HepG2 (cell line): ENCODE results near the gene PHF2. TPM values are rescaled to one million over a fixed set of nuclear protein-coding genes. Genes with fewer than 3 reads are reported as not detected.

ENCODE experiments used
- ATAC-seq: fragments of 200-7000 bp; cut with Tn5 transposase; 3 replicates; pipeline ENCODE4 v1.9.1; 2020; ENCODE audit warnings: mild to moderate bottlenecking, moderate library complexity
- BruUV-seq: library from RNA; stranded (reverse); fragments of 400-500 nt; replicated peaks from 2 replicates; lab custom pipeline; 2021; lab: Mats Ljungman, UMichigan
- CTCF ChIA-PET: fragments of 300-600 bp; formaldehyde crosslinking; extraction: SDS; loops from one replicate; lab custom pipeline; 2021; ENCODE audit warnings: low total read pairs, inconsistent platforms, low intra/inter-chr PET ratio; lab: Yijun Ruan, JAX
- POLR2A ChIA-PET: fragments of 350-600 bp; sonication (Branson Sonifier 250); formaldehyde crosslinking; loops from one replicate; lab custom pipeline; 2020; ENCODE audit warnings: antibody characterized with exemption, inconsistent platforms; lab: Yijun Ruan, JAX
- DNase-seq: peaks from one replicate; pipeline ENCODE4 v3.0.0-alpha.2; 2015; ENCODE audit warnings: low spot score
- FAIRE-seq: peaks from 3 replicates; lab custom pipeline; 2011; peaks lifted over from hg19 to GRCh38; lab: Jason Lieb, UNC
- H2AFZ ChIP-seq: one replicate; pipeline ENCODE4 v1.6.1; 2011; ENCODE audit warnings: low read length, inconsistent platforms
- H3K27ac ChIP-seq: fragments of 300-600 bp; 3 replicates; pipeline ENCODE4 v1.8.0; 2011; ENCODE audit warnings: mixed run types, mild to moderate bottlenecking, mixed read lengths, low read length, inconsistent platforms; ENCODE audit not compliant: insufficient read depth; ENCODE audit errors: extremely low read length
- H3K27me3 ChIP-seq, 2 experiments: fragments of 200-600 bp in 1 of 2; 2 replicates in 1 of 2; 3 replicates in 1 of 2; pipeline versions ENCODE4 v1.6.0 to v1.8.0; 2011; ENCODE audit warnings: low read length in 2 of 2, mild to moderate bottlenecking in 2 of 2, moderate library complexity in 2 of 2, inconsistent platforms in 1 of 2; ENCODE audit not compliant: insufficient read depth in 2 of 2, control insufficient read depth in 1 of 2
- H3K36me3 ChIP-seq, 2 experiments: fragments of 200-600 bp in 1 of 2; replicated peaks in 1 of 2; 2 replicates in 1 of 2; 3 replicates in 1 of 2; pipeline versions ENCODE4 v1.5.1 to v1.8.0; 2011; ENCODE audit warnings: low read length in 2 of 2, inconsistent platforms in 1 of 2; ENCODE audit not compliant: insufficient read depth in 2 of 2, control insufficient read depth in 1 of 2
- H3K4me1 ChIP-seq: 2 replicates; pipeline ENCODE4 v1.5.1; 2012; ENCODE audit warnings: low read length, inconsistent platforms; ENCODE audit not compliant: insufficient read depth
- H3K4me2 ChIP-seq: 2 replicates; pipeline ENCODE4 v1.6.0; 2011; ENCODE audit warnings: low read depth, low read length, inconsistent platforms
- H3K4me3 ChIP-seq, 3 experiments: fragments of 200-600 bp in 1 of 3; sonication (generic), shearing (Covaris generic) in 1 of 3; replicated peaks in 1 of 3; 2 replicates each; pipeline ENCODE4 v1.5.1; 2011 to 2016; ENCODE audit warnings: low read length in 3 of 3, inconsistent platforms in 2 of 3, low read depth in 2 of 3, mild to moderate bottlenecking in 2 of 3, control low read depth in 1 of 3, mixed read lengths in 1 of 3; ENCODE audit not compliant: insufficient read depth in 1 of 3
- H3K79me2 ChIP-seq: one replicate; pipeline ENCODE4 v1.6.1; 2011; ENCODE audit warnings: low read length, inconsistent platforms; ENCODE audit not compliant: insufficient read depth
- H3K9ac ChIP-seq: 2 replicates; pipeline ENCODE4 v1.6.0; 2011; ENCODE audit warnings: mild to moderate bottlenecking, low read depth, low read length, inconsistent platforms; ENCODE audit not compliant: insufficient read depth
- H3K9me3 ChIP-seq: 2 replicates; pipeline ENCODE4 v1.5.1; 2012; ENCODE audit warnings: mild to moderate bottlenecking, low read length
- H4K20me1 ChIP-seq: 2 replicates; pipeline ENCODE4 v1.6.0; 2011; ENCODE audit warnings: inconsistent platforms, mild to moderate bottlenecking, low read length, moderate library complexity; ENCODE audit not compliant: insufficient read depth
- ATF7 ChIP-seq, 2 experiments: fragments of 450-650 bp in 1 of 2; sonication (generic) in 1 of 2; formaldehyde crosslinking in 1 of 2; IDR thresholded peaks; 2 replicates each; pipeline versions ENCODE4 v1.4.0 to v1.6.1; 2016 to 2020; ENCODE audit warnings: antibody characterized with exemption in 1 of 2, mild to moderate bottlenecking in 1 of 2, missing genetic modification reagents in 1 of 2
- CBFB ChIP-seq: sonication (generic); formaldehyde crosslinking; IDR thresholded peaks from 2 replicates; pipeline ENCODE4 v1.4.0; 2020; ENCODE audit warnings: missing genetic modification reagents
- FOXA3 ChIP-seq: IDR thresholded peaks from 2 replicates; pipeline ENCODE4 v1.6.1; 2016; ENCODE audit warnings: missing genetic modification reagents, missing compliant biosample characterization
- GABPB1 ChIP-seq: IDR thresholded peaks from 2 replicates; pipeline ENCODE4 v1.6.1; 2016; ENCODE audit warnings: mild to moderate bottlenecking, missing genetic modification reagents, moderate library complexity, missing compliant biosample characterization
- GLI4 ChIP-seq: sonication (generic); formaldehyde crosslinking; IDR thresholded peaks from 2 replicates; pipeline ENCODE4 v1.5.1; 2020; ENCODE audit warnings: missing genetic modification reagents, mild to moderate bottlenecking, moderate library complexity, borderline replicate concordance
- GLMP ChIP-seq: sonication (generic); formaldehyde crosslinking; IDR thresholded peaks from 2 replicates; pipeline ENCODE4 v1.9.0; 2021; ENCODE audit warnings: missing genetic modification reagents, mild to moderate bottlenecking, borderline replicate concordance
- HES4 ChIP-seq: sonication (generic); formaldehyde crosslinking; IDR thresholded peaks from 2 replicates; pipeline ENCODE4 v1.9.0; 2021; ENCODE audit warnings: mild to moderate bottlenecking, missing genetic modification reagents, borderline replicate concordance
- HMGXB4 ChIP-seq, 2 experiments: sonication (generic) in 1 of 2; formaldehyde crosslinking in 1 of 2; IDR thresholded peaks; 2 replicates each; pipeline versions ENCODE4 v1.4.0 to v1.6.1; 2018 to 2020; ENCODE audit warnings: missing genetic modification reagents in 2 of 2, borderline replicate concordance in 1 of 2, low read depth in 1 of 2, mild to moderate bottlenecking in 1 of 2, missing biosample characterization in 1 of 2
- IRX3 ChIP-seq: sonication (generic); formaldehyde crosslinking; IDR thresholded peaks from 2 replicates; pipeline ENCODE4 v1.8.1; 2023; ENCODE audit warnings: mild to moderate bottlenecking, low read depth, missing genetic modification reagents, borderline replicate concordance
- MIER3 ChIP-seq: IDR thresholded peaks from 2 replicates; pipeline ENCODE4 v1.6.1; 2016; ENCODE audit warnings: missing compliant biosample characterization, borderline replicate concordance
- MTA3 ChIP-seq: sonication (generic); formaldehyde crosslinking; IDR thresholded peaks from 2 replicates; pipeline ENCODE4 v1.4.0; 2020; ENCODE audit warnings: missing genetic modification reagents
- PRDM4 ChIP-seq: sonication (generic); formaldehyde crosslinking; IDR thresholded peaks from 2 replicates; pipeline ENCODE4 v1.9.0; 2021; ENCODE audit warnings: missing genetic modification reagents, borderline replicate concordance
- RFXAP ChIP-seq: sonication (generic); formaldehyde crosslinking; IDR thresholded peaks from 2 replicates; pipeline ENCODE4 v1.4.0; 2020; ENCODE audit warnings: missing genetic modification reagents, borderline replicate concordance
- STAG1 ChIP-seq: sonication (generic); formaldehyde crosslinking; IDR thresholded peaks from 2 replicates; pipeline ENCODE4 v1.4.0; 2020; ENCODE audit warnings: missing genetic modification reagents
- ZFP62 ChIP-seq: sonication (generic); formaldehyde crosslinking; IDR thresholded peaks from 2 replicates; pipeline ENCODE4 v1.4.0; 2020; ENCODE audit warnings: missing genetic modification reagents
- ZKSCAN5 ChIP-seq: sonication (generic); formaldehyde crosslinking; IDR thresholded peaks from 2 replicates; pipeline ENCODE4 v1.5.1; 2020; ENCODE audit warnings: mild to moderate bottlenecking, missing genetic modification reagents
- ZNF605 ChIP-seq: sonication (generic); formaldehyde crosslinking; IDR thresholded peaks from 2 replicates; pipeline ENCODE4 v1.8.0; 2022; ENCODE audit warnings: mild to moderate bottlenecking, missing genetic modification reagents
- ZSCAN22 ChIP-seq: sonication (generic); formaldehyde crosslinking; IDR thresholded peaks from 2 replicates; pipeline ENCODE4 v1.4.0; 2020; ENCODE audit warnings: mild to moderate bottlenecking, missing genetic modification reagents
- WGBS: methylation state at CpG from one replicate; pipeline ENCODE4 v1.1.6; 2017; ENCODE audit warnings: low lambda C conversion rate; 5-methylcytosine and 5-hydroxymethylcytosine counted together
- in situ Hi-C: cut with HindIII; loops from 2 replicates; pipeline ENCODE4 v1.10.0; 2017; ENCODE audit warnings: low pct_unique_long_range_greater_than_20kb; ENCODE audit not compliant: extremely low pct_ligation_motif_present
- intact Hi-C: fragments of 100-400 bp; cut with micrococcal nuclease; formaldehyde crosslinking; loops from one replicate; pipeline ENCODE4 v1.10.0; 2022; ENCODE audit not compliant: unreplicated experiment
- polyA plus RNA-seq, 8 experiments: library from polyadenylated mRNA; depleted of rRNA in 3 of 8; stranded (reverse) in 7 of 8; unstranded in 1 of 8; fragments of >200 nt; fragmentation: Illumina TruSeq in 4 of 8; extraction: Trizol in 4 of 8; gene quantifications; 2 replicates each; pipeline versions ENCODE4 v1.2.1 to v1.2.3, GENCODE V29; 2011 to 2016; ENCODE audit warnings: low read depth in 4 of 8, missing spikeins in 1 of 8, mixed read lengths in 1 of 8; ENCODE audit not compliant: insufficient read depth in 1 of 8
- total RNA-seq, 5 experiments: library from RNA; depleted of rRNA; stranded (reverse); fragments of >200 nt; fragmentation: Illumina TruSeq; extraction: Trizol; gene quantifications; 2 replicates each; pipeline ENCODE4 v1.2.3, GENCODE V29; 2016; ENCODE audit warnings: low read depth in 1 of 5

PHF2 gene
- total and polyA plus RNA-seq, 2 of the 13 experiments (the other 11 are each of a cell fraction or from before 2014, with no cell fraction given), result 6.6 to 9.1 TPM

- intact Hi-C loops (no loop called here), in situ Hi-C loops (no loop called here)
- no peak overlapping the region for H3K4me2 ChIP-seq
- ChIA-PET POLR2A (no interaction called here), CTCF (no interaction called here)
- TF ChIP-seq ZNF605 (CRISPR knock-in tag) (no peak), ZFP62 (no peak), PRDM4 (CRISPR knock-in tag) (no peak), HES4 (CRISPR knock-in tag) (no peak), STAG1 (CRISPR knock-in tag) (no peak), ZSCAN22 (no peak), IRX3 (CRISPR knock-in tag) (no peak), ZKSCAN5 (CRISPR knock-in tag) (no peak), MIER3 (CRISPR knock-in tag) (no peak), GLI4 (CRISPR knock-in tag) (no peak), MTA3 (CRISPR knock-in tag) (no peak), FOXA3 (CRISPR knock-in tag) (no peak), CBFB (no peak), GABPB1 (no peak), ATF7 (IDR thresholded peaks at IDR 0.05) (no peak), ATF7 (CRISPR knock-in tag; IDR thresholded peaks at IDR 0.05) (no peak), RFXAP (CRISPR knock-in tag) (no peak), GLMP (CRISPR knock-in tag) (no peak), HMGXB4 (CRISPR knock-in tag; IDR thresholded peaks at IDR 0.05; ENCODE audit: borderline replicate concordance in 1 of 2, low read depth in 1 of 2) (no peak)
- no peak for ATAC-seq
- no peaks in the 10 kb centered on the region for H4K20me1 ChIP-seq
- no peaks in the 10 kb centered on the region for H3K79me2 ChIP-seq
- H3K4me1 ChIP-seq, result peaks cover 9% of the 10 kb centered on the region
- WGBS, result 96% methylated on average over 1 of the region's 1 CpG
- no TSS peak for BruUV-seq
- FAIRE-seq, result no peak
- H3K9ac ChIP-seq, result no peak overlapping the region
- DNase-seq, result no peak
- no peaks in the 10 kb centered on the region for H3K27me3 ChIP-seq
- H3K4me3 ChIP-seq, result no peak overlapping the region
- no peak overlapping the region for H3K27ac ChIP-seq
- peaks cover 15 to 71% of the 10 kb centered on the region in 2 experiments for H3K36me3 ChIP-seq
- H2AFZ ChIP-seq, result no peak overlapping the region
- no peaks in the 10 kb centered on the region for H3K9me3 ChIP-seq
These were observed 23.5 kb upstream of the PHF2 start for GRCh38 chr9:93552923-93553322.
